ENCODE data around the gene MSRB3. TPM values are rescaled to one million over a fixed set of nuclear protein-coding genes. Genes with fewer than 3 reads are reported as not detected.
A peak's percentile ranks its signal among the peaks of the same experiment; 100 is the strongest.

Gene MSRB3
- total and polyA plus RNA-seq, 2 of the 4 experiments (the other 2 are of a cell fraction) = 31.7 to 35.7 TPM

DNA sequence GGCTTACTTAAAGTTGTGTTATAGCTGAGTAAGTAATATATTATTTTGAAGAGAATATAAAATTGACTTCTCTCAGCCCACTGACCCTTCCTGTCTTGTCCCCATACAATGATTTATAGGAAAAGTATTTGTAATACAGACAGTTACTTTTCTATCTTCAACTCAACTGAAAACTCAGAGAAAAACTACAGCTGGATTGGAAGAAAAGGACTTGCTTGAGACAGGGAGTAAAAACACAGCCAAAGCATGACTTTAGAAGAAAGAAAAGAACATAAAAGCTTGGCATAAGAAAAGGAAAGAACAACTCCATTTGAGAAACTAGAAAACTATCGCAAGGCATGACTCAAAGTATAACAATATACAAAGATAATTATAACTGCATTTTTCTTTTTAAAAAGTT lies 57.5 kb downstream of the MSRB3 start:
- peaks cover 8% of the 10 kb centered on the region for H3K4me1 ChIP-seq (ENCODE audit: control insufficient read depth, insufficient read depth, low read length)
- peak overlapping the region; percentile 96; the same call in 1 of the 2 replicates for H4K5ac ChIP-seq (ENCODE audit: low read depth, low read length)
- H2BK120ac ChIP-seq (ENCODE audit: low read depth, low read length) = no peak overlapping the region
- peak overlapping the region; percentile 66; the same call in 1 of the 2 replicates for H3K9ac ChIP-seq (ENCODE audit: low read depth, low read length)
- in situ Hi-C loops (cut with MboI; ENCODE audit: low sequenced_read_pairs) = no loop called here
- no peak overlapping the region for H3K56ac ChIP-seq (ENCODE audit: extremely low read depth, insufficient read depth, low read length)
- TF ChIP-seq MAZ (IDR thresholded peaks at IDR 0.05; ENCODE audit: borderline replicate concordance, low read depth, low read length) = no peak
- TF ChIP-seq, protein P1, sequence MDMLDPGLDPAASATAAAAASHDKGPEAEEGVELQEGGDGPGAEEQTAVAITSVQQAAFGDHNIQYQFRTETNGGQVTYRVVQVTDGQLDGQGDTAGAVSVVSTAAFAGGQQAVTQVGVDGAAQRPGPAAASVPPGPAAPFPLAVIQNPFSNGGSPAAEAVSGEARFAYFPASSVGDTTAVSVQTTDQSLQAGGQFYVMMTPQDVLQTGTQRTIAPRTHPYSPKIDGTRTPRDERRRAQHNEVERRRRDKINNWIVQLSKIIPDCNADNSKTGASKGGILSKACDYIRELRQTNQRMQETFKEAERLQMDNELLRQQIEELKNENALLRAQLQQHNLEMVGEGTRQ (IDR thresholded peaks at IDR 0.05; ENCODE audit: low read depth, low read length) = no peak
- no peak for TF ChIP-seq BHLHE40 (IDR thresholded peaks at IDR 0.05; ENCODE audit: low read depth, low read length)
- TF ChIP-seq RCOR1 (IDR thresholded peaks at IDR 0.05; ENCODE audit: insufficient replicate concordance, low read length) = no peak
- TF ChIP-seq, protein P2, sequence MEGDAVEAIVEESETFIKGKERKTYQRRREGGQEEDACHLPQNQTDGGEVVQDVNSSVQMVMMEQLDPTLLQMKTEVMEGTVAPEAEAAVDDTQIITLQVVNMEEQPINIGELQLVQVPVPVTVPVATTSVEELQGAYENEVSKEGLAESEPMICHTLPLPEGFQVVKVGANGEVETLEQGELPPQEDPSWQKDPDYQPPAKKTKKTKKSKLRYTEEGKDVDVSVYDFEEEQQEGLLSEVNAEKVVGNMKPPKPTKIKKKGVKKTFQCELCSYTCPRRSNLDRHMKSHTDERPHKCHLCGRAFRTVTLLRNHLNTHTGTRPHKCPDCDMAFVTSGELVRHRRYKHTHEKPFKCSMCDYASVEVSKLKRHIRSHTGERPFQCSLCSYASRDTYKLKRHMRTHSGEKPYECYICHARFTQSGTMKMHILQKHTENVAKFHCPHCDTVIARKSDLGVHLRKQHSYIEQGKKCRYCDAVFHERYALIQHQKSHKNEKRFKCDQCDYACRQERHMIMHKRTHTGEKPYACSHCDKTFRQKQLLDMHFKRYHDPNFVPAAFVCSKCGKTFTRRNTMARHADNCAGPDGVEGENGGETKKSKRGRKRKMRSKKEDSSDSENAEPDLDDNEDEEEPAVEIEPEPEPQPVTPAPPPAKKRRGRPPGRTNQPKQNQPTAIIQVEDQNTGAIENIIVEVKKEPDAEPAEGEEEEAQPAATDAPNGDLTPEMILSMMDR (conservative IDR thresholded peaks at IDR 0.05; ENCODE audit: low read depth, low read length) = no peak
- TF ChIP-seq NFE2L2 (IDR thresholded peaks at IDR 0.05; ENCODE audit: low read depth, low read length) = no peak
- no peak for TF ChIP-seq RAD21 (IDR thresholded peaks at IDR 0.05; ENCODE audit: low read length)
- TF ChIP-seq, protein P3, sequence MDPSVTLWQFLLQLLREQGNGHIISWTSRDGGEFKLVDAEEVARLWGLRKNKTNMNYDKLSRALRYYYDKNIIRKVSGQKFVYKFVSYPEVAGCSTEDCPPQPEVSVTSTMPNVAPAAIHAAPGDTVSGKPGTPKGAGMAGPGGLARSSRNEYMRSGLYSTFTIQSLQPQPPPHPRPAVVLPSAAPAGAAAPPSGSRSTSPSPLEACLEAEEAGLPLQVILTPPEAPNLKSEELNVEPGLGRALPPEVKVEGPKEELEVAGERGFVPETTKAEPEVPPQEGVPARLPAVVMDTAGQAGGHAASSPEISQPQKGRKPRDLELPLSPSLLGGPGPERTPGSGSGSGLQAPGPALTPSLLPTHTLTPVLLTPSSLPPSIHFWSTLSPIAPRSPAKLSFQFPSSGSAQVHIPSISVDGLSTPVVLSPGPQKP (IDR thresholded peaks at IDR 0.05; ENCODE audit: borderline replicate concordance, low read depth, low read length) = no peak
- TF ChIP-seq FOS (IDR thresholded peaks at IDR 0.05; ENCODE audit: low read depth, low read length) = no peak
- TF ChIP-seq MXI1 (IDR thresholded peaks at IDR 0.05; ENCODE audit: borderline replicate concordance, low read depth, low read length) = no peak
- TF ChIP-seq CHD1 (IDR thresholded peaks at IDR 0.05; ENCODE audit: low read depth, low read length) = no peak
- no peak for TF ChIP-seq RFX5 (IDR thresholded peaks at IDR 0.05; ENCODE audit: low read depth, low read length)
- TF ChIP-seq SMC3 (IDR thresholded peaks at IDR 0.05; ENCODE audit: low read depth, low read length) = no peak
- peak overlapping the region; percentile 47; the same call in 1 of the 2 replicates for H3K14ac ChIP-seq (replicated peaks; ENCODE audit: low read depth, low read length)
- POLR2A ChIA-PET (ENCODE audit: unreplicated experiment) = no interaction called here
- no peak overlapping the region for H4K91ac ChIP-seq (ENCODE audit: insufficient read depth, low read depth, low read length)
- no peak overlapping the region for H2AK5ac ChIP-seq (ENCODE audit: low read depth, low read length)
- H3K4ac ChIP-seq (ENCODE audit: low read depth, low read length) = peak overlapping the region; percentile 2; the same call in 1 of the 2 replicates
- no peaks in the 10 kb centered on the region for H3K27me3 ChIP-seq (ENCODE audit: control insufficient read depth, insufficient read depth, low read length)
- no peak overlapping the region for H2AFZ ChIP-seq (replicated peaks; ENCODE audit: low read length, poor library complexity)
- ATAC-seq (ENCODE audit: low read depth) = peak; percentile 9; the same call in 1 of the 2 replicates
- H4K20me1 ChIP-seq (ENCODE audit: insufficient read depth, low read length) = no peaks in the 10 kb centered on the region
- peak overlapping the region; percentile 92 for H3K4me2 ChIP-seq (ENCODE audit: low read depth, low read length)
- dilution Hi-C loops (cut with HindIII; ENCODE audit: low sequenced_read_pairs, unreplicated experiment) = no loop called here
- peaks cover 3% of the 10 kb centered on the region; the same call in 1 of the 2 replicates for H3K9me3 ChIP-seq (ENCODE audit: control insufficient read depth, insufficient read depth, low read length)
- peaks cover 0 to 8% of the 10 kb centered on the region in 2 experiments; a peak in 2 of 4 replicates for H3K79me1 ChIP-seq (ENCODE audit: low read depth in 1 of 2, low read length in 2 of 2)
- no peak overlapping the region for H3K4me3 ChIP-seq (ENCODE audit: insufficient read depth, low read depth, low read length)
- H3K9me1 ChIP-seq (ENCODE audit: insufficient read depth, low read length) = 0 out of 2 replicates have a peak, but pooled peaks cover 3% of the 10 kb centered on the region
- H2BK15ac ChIP-seq (ENCODE audit: low read depth, low read length) = no peak overlapping the region
- H3K18ac ChIP-seq (ENCODE audit: low read depth, low read length) = peak overlapping the region; percentile 98
- H4K8ac ChIP-seq (ENCODE audit: low read depth in 2 of 2, low read length in 2 of 2) = peak overlapping the region; percentile 14 to 23; a peak in 2 of 4 replicates
- WGBS, 2 experiments (ENCODE audit: extremely low coverage in 2 of 2, insufficient read length in 1 of 2) = no CpG with 5 or more reads among the region's 1 CpG
- H2BK5ac ChIP-seq (ENCODE audit: low read depth, low read length, poor library complexity, severe bottlenecking) = peak overlapping the region; percentile 92
- H3K27ac ChIP-seq (ENCODE audit: insufficient read depth, low read length) = peak overlapping the region; percentile 73; the same call in 1 of the 2 replicates
- peak overlapping the region; percentile 66; the same call in 1 of the 2 replicates for H3K23ac ChIP-seq (ENCODE audit: low read depth, low read length)
- peak; percentile 13 for DNase-seq
- intact Hi-C loops (cut with micrococcal nuclease) = no loop called here
- H2BK20ac ChIP-seq (ENCODE audit: low read depth, low read length) = no peak overlapping the region
- CTCF ChIA-PET = interaction anchor here (1.1 kb wide), 1 partner anchor 9 kb away, joined by 4 read pairs; no protein-coding TSS in a partner anchor
- H2AK9ac ChIP-seq (replicated peaks; ENCODE audit: low read depth, low read length, poor library complexity) = no peak overlapping the region
- H3K36me3 ChIP-seq (ENCODE audit: control insufficient read depth, insufficient read depth, low read length) = peaks cover 6% of the 10 kb centered on the region; the same call in 1 of the 2 replicates
- no TSS peak for BruUV-seq (replicated peaks)

Data from IMR-90 (cell line).